Trophoblast cell (in vitro differentiated cells and primary cell): ENCODE data around the gene NDUFAF2.

Source experiments
- DNase-seq, 2 donors: peaks; one replicate each; pipeline ENCODE4 v3.0.0-alpha.2; 2016
- H2AFZ ChIP-seq: 2 replicates; pipeline ENCODE4 v1.6.1; 2013; ENCODE audit warnings: low read length, moderate library complexity, mild to moderate bottlenecking; ENCODE audit not compliant: insufficient read depth, poor library complexity
- H2AK5ac ChIP-seq: 2 replicates; pipeline ENCODE4 v1.6.1; 2013; ENCODE audit warnings: mild to moderate bottlenecking, low read length
- H2BK120ac ChIP-seq: 2 replicates; pipeline ENCODE4 v1.6.1; 2013; ENCODE audit warnings: low read length, mild to moderate bottlenecking, moderate library complexity; ENCODE audit not compliant: insufficient read depth, poor library complexity
- H2BK12ac ChIP-seq: 2 replicates; pipeline ENCODE4 v1.6.1; 2013; ENCODE audit warnings: mild to moderate bottlenecking, low read length, moderate library complexity
- H2BK5ac ChIP-seq: 2 replicates; pipeline ENCODE4 v1.6.1; 2013; ENCODE audit warnings: low read length, low read depth, moderate library complexity, mild to moderate bottlenecking; ENCODE audit not compliant: poor library complexity
- H3K14ac ChIP-seq: 2 replicates; pipeline ENCODE4 v1.6.1; 2013; ENCODE audit warnings: mild to moderate bottlenecking, low read length
- H3K18ac ChIP-seq: 2 replicates; pipeline ENCODE4 v1.6.1; 2013; ENCODE audit warnings: mild to moderate bottlenecking, low read length
- H3K23ac ChIP-seq: 2 replicates; pipeline ENCODE4 v1.6.1; 2013; ENCODE audit warnings: low read length
- H3K27ac ChIP-seq: 2 replicates; pipeline ENCODE4 v1.5.1; 2013; ENCODE audit warnings: low read depth, mild to moderate bottlenecking, inconsistent platforms, low read length, moderate library complexity
- H3K27me3 ChIP-seq: 2 replicates; pipeline ENCODE4 v1.6.1; 2013; ENCODE audit warnings: inconsistent platforms, mild to moderate bottlenecking, low read length, moderate library complexity; ENCODE audit not compliant: insufficient read depth
- H3K36me3 ChIP-seq, 2 experiments: 1 replicate in 1 of 2; 2 replicates in 1 of 2; pipeline ENCODE4 v1.6.1; 2013; ENCODE audit warnings: low read length in 2 of 2, mild to moderate bottlenecking in 2 of 2, moderate library complexity in 1 of 2; ENCODE audit not compliant: insufficient read depth in 2 of 2, control insufficient read depth in 1 of 2
- H3K4ac ChIP-seq: 2 replicates; pipeline ENCODE4 v1.6.1; 2013; ENCODE audit warnings: low read depth, mild to moderate bottlenecking, low read length, moderate library complexity
- H3K4me1 ChIP-seq, 2 experiments: 1 replicate in 1 of 2; 2 replicates in 1 of 2; pipeline ENCODE4 v1.6.1; 2013; ENCODE audit warnings: low read length in 2 of 2, mild to moderate bottlenecking in 2 of 2, moderate library complexity in 1 of 2; ENCODE audit not compliant: insufficient read depth in 2 of 2, control insufficient read depth in 1 of 2
- H3K4me2 ChIP-seq: 2 replicates; pipeline ENCODE4 v1.6.1; 2013; ENCODE audit warnings: inconsistent platforms, mild to moderate bottlenecking, low read length, moderate library complexity
- H3K4me3 ChIP-seq: 2 replicates; pipeline ENCODE4 v1.5.1; 2013; ENCODE audit warnings: mild to moderate bottlenecking, low read depth, low read length, inconsistent platforms
- H3K79me1 ChIP-seq: one replicate; pipeline ENCODE4 v1.6.1; 2013; ENCODE audit warnings: low read length
- H3K79me2 ChIP-seq: 2 replicates; pipeline ENCODE4 v1.6.1; 2013; ENCODE audit warnings: low read length, mild to moderate bottlenecking; ENCODE audit not compliant: control insufficient read depth, insufficient read depth, poor library complexity
- H3K9ac ChIP-seq: 2 replicates; pipeline ENCODE4 v1.6.1; 2013; ENCODE audit warnings: mild to moderate bottlenecking, low read length
- H3K9me3 ChIP-seq: 2 replicates; pipeline ENCODE4 v1.6.1; 2013; ENCODE audit warnings: low read depth, mild to moderate bottlenecking, control low read depth, inconsistent platforms, low read length; ENCODE audit not compliant: insufficient read depth
- H4K12ac ChIP-seq: 2 replicates; pipeline ENCODE4 v1.6.1; 2013; ENCODE audit warnings: low read depth, mild to moderate bottlenecking, low read length, moderate library complexity
- H4K8ac ChIP-seq: 2 replicates; pipeline ENCODE4 v1.6.1; 2013; ENCODE audit warnings: low read depth, mild to moderate bottlenecking, low read length, moderate library complexity
- H4K91ac ChIP-seq: one replicate; pipeline ENCODE4 v1.6.1; 2013; ENCODE audit warnings: low read depth, mild to moderate bottlenecking, low read length, moderate library complexity
- WGBS: extraction: QIAGEN DNeasy Blood & Tissue Kit; methylation state at CpG from one replicate; pipeline ENCODE4 v1.1.7; 2013; ENCODE audit warnings: missing lambda C conversion rate; ENCODE audit not compliant: insufficient read length, insufficient coverage; ENCODE audit errors: extremely low coverage; 5-methylcytosine and 5-hydroxymethylcytosine counted together

NDUFAF2 gene

DNA sequence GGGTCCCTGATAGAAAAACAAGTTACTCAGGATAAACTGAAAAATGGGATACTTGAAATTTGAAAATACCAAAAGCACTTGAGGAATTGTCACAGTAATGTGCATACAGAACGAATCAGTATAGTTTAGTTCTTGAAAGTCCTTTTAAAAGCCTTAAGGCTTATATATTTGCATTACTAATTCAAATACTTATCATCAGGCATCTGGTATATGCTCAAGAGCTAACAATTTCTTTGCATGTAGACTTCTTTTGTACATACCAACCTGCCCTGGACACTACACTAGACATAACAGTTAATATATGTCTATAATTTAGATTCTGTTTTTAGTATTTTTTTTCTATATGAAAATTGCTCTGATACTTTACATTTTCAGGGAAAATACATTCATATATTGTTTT, 174.1 kb downstream of the NDUFAF2 start:
- Histone ChIP-seq H4K91ac (no peak overlapping the region), H3K9ac (no peak overlapping the region), H3K18ac (no peak overlapping the region), H2BK12ac (no peak overlapping the region), H3K27ac (no peak overlapping the region), H3K36me3 (no peaks in the 10 kb centered on the region), H3K9me3 (no peaks in the 10 kb centered on the region), H3K14ac (no peak overlapping the region), H3K4ac (no peak overlapping the region), H2AK5ac (no peak overlapping the region), H4K8ac (no peak overlapping the region), H2BK5ac (no peak overlapping the region), H2AFZ (no peak overlapping the region), H3K4me1 (no peaks in the 10 kb centered on the region), H4K12ac (no peak overlapping the region), H3K27me3 (no peaks in the 10 kb centered on the region), H3K23ac (no peak overlapping the region), H3K79me1 (no peaks in the 10 kb centered on the region), H3K4me3 (no peak overlapping the region), H3K4me2 (no peak overlapping the region), H2BK120ac (no peak overlapping the region), H3K79me2 (no peaks in the 10 kb centered on the region)
- WGBS: no CpG with 5 or more reads among the region's 1 CpG
- no peak for DNase-seq

- H2BK12ac ChIP-seq: no peak overlapping the region
- H3K9ac ChIP-seq: no peak overlapping the region
- H3K27ac ChIP-seq: no peak overlapping the region
- no peak overlapping the region for H4K91ac ChIP-seq
- no peak for DNase-seq
- H4K8ac ChIP-seq: no peak overlapping the region
- H2AK5ac ChIP-seq: no peak overlapping the region
- H2BK5ac ChIP-seq: no peak overlapping the region
- no peaks in the 10 kb centered on the region for H3K79me1 ChIP-seq
- no peak overlapping the region for H2AFZ ChIP-seq
- no peak overlapping the region for H3K14ac ChIP-seq
- H3K36me3 ChIP-seq: no peaks in the 10 kb centered on the region
- no peak overlapping the region for H3K18ac ChIP-seq
- H3K27me3 ChIP-seq: no peaks in the 10 kb centered on the region
- H3K4me3 ChIP-seq: no peak overlapping the region
- H3K23ac ChIP-seq: no peak overlapping the region
- no peak overlapping the region for H4K12ac ChIP-seq
- H3K4me1 ChIP-seq: no peaks in the 10 kb centered on the region
- H3K4me2 ChIP-seq: no peak overlapping the region
- no peaks in the 10 kb centered on the region for H3K9me3 ChIP-seq
- H3K4ac ChIP-seq: no peak overlapping the region
- no peak overlapping the region for H2BK120ac ChIP-seq
- no CpG with 5 or more reads among the region's 1 CpG for WGBS
- no peaks in the 10 kb centered on the region for H3K79me2 ChIP-seq
Observed at GRCh38 chr5:61120534-61120933, 175.5 kb downstream of the NDUFAF2 start.

- H4K91ac ChIP-seq: no peak overlapping the region
- no peak overlapping the region for H4K12ac ChIP-seq
- no peak overlapping the region for H3K4ac ChIP-seq
- no peak overlapping the region for H2BK12ac ChIP-seq
- H3K4me1 ChIP-seq: no peaks in the 10 kb centered on the region
- H3K9ac ChIP-seq: no peak overlapping the region
- H3K14ac ChIP-seq: no peak overlapping the region
- H3K27me3 ChIP-seq: no peaks in the 10 kb centered on the region
- DNase-seq: no peak
- H2AK5ac ChIP-seq: no peak overlapping the region
- WGBS: no CpG with 5 or more reads among the region's 4 CpGs
- H3K79me1 ChIP-seq: no peaks in the 10 kb centered on the region
- H3K4me3 ChIP-seq: no peak overlapping the region
- H3K18ac ChIP-seq: no peak overlapping the region
- H3K9me3 ChIP-seq: no peaks in the 10 kb centered on the region
- no peak overlapping the region for H3K23ac ChIP-seq
- no peak overlapping the region for H2BK120ac ChIP-seq
- no peak overlapping the region for H3K4me2 ChIP-seq
- no peak overlapping the region for H2AFZ ChIP-seq
- H2BK5ac ChIP-seq: no peak overlapping the region
- H3K27ac ChIP-seq: no peak overlapping the region
- H3K36me3 ChIP-seq: no peaks in the 10 kb centered on the region
- H4K8ac ChIP-seq: no peak overlapping the region
- no peaks in the 10 kb centered on the region for H3K79me2 ChIP-seq
Observed at GRCh38 chr5:61123145-61123544, 178.1 kb downstream of the NDUFAF2 start.

DNA sequence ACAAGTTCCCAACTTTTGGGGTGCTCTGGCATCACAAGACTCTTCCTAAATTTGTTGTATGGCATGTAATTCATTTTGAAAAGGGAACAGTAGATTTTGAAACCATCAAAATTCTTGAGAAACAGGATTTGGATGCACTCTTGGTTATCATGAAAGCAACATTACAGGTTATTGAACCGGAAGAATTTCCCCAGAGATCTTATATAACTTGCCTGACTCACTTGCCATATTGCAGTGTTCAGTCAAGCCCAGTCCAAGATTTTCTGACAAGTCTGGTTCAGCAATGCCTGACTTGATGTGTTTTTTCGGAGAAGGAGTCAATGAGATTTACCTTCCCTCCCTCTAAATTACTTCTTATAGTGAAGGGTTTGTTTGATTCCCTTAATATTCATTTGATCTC, 185.3 kb downstream of the NDUFAF2 start:
- no peak overlapping the region for H3K4me3 ChIP-seq
- no peak overlapping the region for H2BK12ac ChIP-seq
- no peaks in the 10 kb centered on the region for H3K79me2 ChIP-seq
- H3K36me3 ChIP-seq: no peaks in the 10 kb centered on the region
- no peak overlapping the region for H3K4ac ChIP-seq
- H3K4me2 ChIP-seq: no peak overlapping the region
- no peak overlapping the region for H4K12ac ChIP-seq
- no peak overlapping the region for H4K8ac ChIP-seq
- H2AK5ac ChIP-seq: no peak overlapping the region
- no CpG with 5 or more reads among the region's 2 CpGs for WGBS
- no peaks in the 10 kb centered on the region for H3K27me3 ChIP-seq
- H2BK120ac ChIP-seq: no peak overlapping the region
- H3K23ac ChIP-seq: no peak overlapping the region
- no peak overlapping the region for H2BK5ac ChIP-seq
- no peaks in the 10 kb centered on the region for H3K9me3 ChIP-seq
- H3K9ac ChIP-seq: no peak overlapping the region
- H3K14ac ChIP-seq: no peak overlapping the region
- no peak for DNase-seq
- H2AFZ ChIP-seq: no peak overlapping the region
- no peak overlapping the region for H4K91ac ChIP-seq
- H3K18ac ChIP-seq: no peak overlapping the region
- no peaks in the 10 kb centered on the region for H3K4me1 ChIP-seq
- H3K27ac ChIP-seq: no peak overlapping the region
- no peaks in the 10 kb centered on the region for H3K79me1 ChIP-seq
